NOMO-1 (cell line): ENCODE measurements around the gene ATE1.
"Not testable (repeated sequence)": the region's sequence is repeated elsewhere in the genome, so short reads cannot be mapped to it uniquely, and the experiment has no call there.

Experiments used
- DNase-seq, 2 experiments: peaks; one replicate each; lab custom pipeline; 2025; ENCODE audit not compliant: unreplicated experiment in 2 of 2; lab: John Stamatoyannopoulos, UW

ATE1 gene

GRCh38 chr10:121927841-121928527 lies at the start of gene ATE1:
Gene ATE1, minus strand, starts transcription at chr10:121928031. Its CDS starts 82 bp downstream, at chr10:121927949.
- DNase-seq = peak; percentile 81 to 90

GRCh38 chr10:121976607-121977006 lies 48.8 kb upstream of the ATE1 start:
- DNase-seq = no peak

- DNase-seq = no peak
Measured at GRCh38 chr10:121975295-121976086, 47.7 kb upstream of the ATE1 start.

- DNase-seq = peak; percentile 68 to 78
Measured at GRCh38 chr10:121974535-121975294, 46.9 kb upstream of the ATE1 start, which contains the start of gene NSMCE4A. Gene NSMCE4A, minus strand, starts transcription at chr10:121975217. Its CDS starts 52 bp downstream, at chr10:121975165.

- no peak for DNase-seq
Measured at GRCh38 chr10:121974019-121974534, 46.2 kb upstream of the ATE1 start.

- not testable (repeated sequence) for DNase-seq
Measured at GRCh38 chr10:121969086-121969485, 41.3 kb upstream of the ATE1 start.

- no peak for DNase-seq
Measured at GRCh38 chr10:121965996-121966395, 38.2 kb upstream of the ATE1 start.

- no peak for DNase-seq
Measured at GRCh38 chr10:121961456-121961855, 33.6 kb upstream of the ATE1 start.

GRCh38 chr10:121959671-121960070 lies 31.8 kb upstream of the ATE1 start:
- DNase-seq = no peak

GRCh38 chr10:121956111-121957061 lies 28.6 kb upstream of the ATE1 start:
- no peak for DNase-seq

GRCh38 chr10:121952226-121952625 lies 24.4 kb upstream of the ATE1 start:
- DNase-seq = no peak

- no peak for DNase-seq
Measured at GRCh38 chr10:121949451-121949850, 21.6 kb upstream of the ATE1 start.

- DNase-seq = no peak
Measured at GRCh38 chr10:121949049-121949448, 21.2 kb upstream of the ATE1 start.

GRCh38 chr10:121947343-121948330 lies 19.8 kb upstream of the ATE1 start:
- DNase-seq = no peak

- peak; percentile 31 to 75 for DNase-seq
Measured at GRCh38 chr10:121942749-121943416, 15.1 kb upstream of the ATE1 start.

- DNase-seq = no peak
Measured at GRCh38 chr10:121941532-121941931, 13.7 kb upstream of the ATE1 start.

GRCh38 chr10:121936295-121936694 lies 8.5 kb upstream of the ATE1 start:
- DNase-seq = no peak

GRCh38 chr10:121935702-121936101 lies 7.9 kb upstream of the ATE1 start:
- peak; percentile 38 to 89 for DNase-seq
